ENCODE data around the gene SUGCT.

Gene SUGCT

GRCh38 chr7:40102897-40103296 lies 31.9 kb upstream of the SUGCT start:
- TF ChIP-seq REST (IDR thresholded peaks at IDR 0.05; ENCODE audit: insufficient read depth in 1 of 2, low read depth in 2 of 2, low read length in 2 of 2) (no peak), TAF1 (IDR thresholded peaks at IDR 0.05; ENCODE audit: borderline replicate concordance, insufficient read depth, low read length) (no peak), POLR2AphosphoS5 (IDR thresholded peaks at IDR 0.05; ENCODE audit: low read depth, low read length) (no peak)

DNA sequence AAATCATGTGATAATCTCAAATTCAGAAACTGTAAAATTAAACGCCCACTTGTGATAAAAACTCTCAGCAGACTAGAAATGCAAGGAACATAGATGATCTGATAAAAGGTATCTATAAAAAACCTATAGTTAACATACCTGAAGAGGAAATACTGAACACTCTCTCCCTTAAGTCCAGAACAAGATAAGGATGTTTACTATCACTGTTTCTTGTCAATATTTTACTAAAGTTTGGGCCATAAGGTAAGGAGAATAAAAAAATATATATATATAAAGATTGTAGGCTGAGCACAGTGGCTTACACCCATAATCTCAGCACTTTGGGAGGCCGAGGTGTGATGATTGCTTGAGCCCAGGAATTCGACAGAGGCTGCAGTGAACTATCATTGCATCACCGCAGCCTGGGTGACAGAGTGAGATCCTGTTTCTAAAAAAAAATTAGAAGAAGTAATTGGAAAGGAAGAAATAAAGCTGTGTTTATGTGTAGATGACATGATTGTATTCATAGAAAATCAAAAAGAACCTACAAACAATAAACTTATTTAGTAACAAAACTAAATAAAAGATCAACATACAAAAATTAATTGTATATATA lies 28.8 kb upstream of the SUGCT start:
- TF ChIP-seq POLR2AphosphoS5 (IDR thresholded peaks at IDR 0.05; ENCODE audit: low read depth, low read length) (no peak), REST (IDR thresholded peaks at IDR 0.05; ENCODE audit: insufficient read depth in 1 of 2, low read depth in 2 of 2, low read length in 2 of 2) (no peak), SIN3A (IDR thresholded peaks at IDR 0.05; ENCODE audit: borderline replicate concordance, insufficient read depth, low read length) (no peak), FOXP2 (optimal IDR thresholded peaks at IDR 0.05; ENCODE audit: borderline replicate concordance, extremely low read depth, extremely low read length, insufficient read depth) (no peak), TAF1 (IDR thresholded peaks at IDR 0.05; ENCODE audit: borderline replicate concordance, insufficient read depth, low read length) (no peak)

DNA sequence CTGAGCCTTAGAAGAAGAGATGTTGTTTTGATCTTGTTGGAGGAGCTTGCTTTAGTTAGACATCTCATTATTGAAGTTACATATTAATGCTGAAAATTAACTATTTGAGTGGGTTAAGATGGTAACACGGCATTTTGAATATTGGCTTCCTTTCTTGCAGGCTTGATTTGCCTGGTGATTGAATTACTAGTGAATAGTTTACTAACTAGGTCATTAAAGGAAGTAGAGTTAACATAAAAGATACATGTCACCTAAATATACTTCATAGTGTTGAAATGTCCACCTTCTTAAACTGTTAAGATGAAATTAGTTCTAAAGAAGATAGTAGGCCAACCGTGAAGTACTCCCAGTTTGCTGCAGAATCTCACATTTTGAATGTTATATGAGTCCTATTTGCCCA lies 18.9 kb upstream of the SUGCT start:
- TF ChIP-seq POLR2AphosphoS5 (IDR thresholded peaks at IDR 0.05; ENCODE audit: low read depth, low read length) (no peak), FOXP2 (optimal IDR thresholded peaks at IDR 0.05; ENCODE audit: borderline replicate concordance, extremely low read depth, extremely low read length, insufficient read depth) (no peak), REST (IDR thresholded peaks at IDR 0.05; ENCODE audit: insufficient read depth in 1 of 2, low read depth in 2 of 2, low read length in 2 of 2) (no peak)

GRCh38 chr7:40120020-40120419 lies 14.8 kb upstream of the SUGCT start:
- TF ChIP-seq POLR2AphosphoS5 (IDR thresholded peaks at IDR 0.05; ENCODE audit: low read depth, low read length): no peak
- TF ChIP-seq SIN3A (IDR thresholded peaks at IDR 0.05; ENCODE audit: borderline replicate concordance, insufficient read depth, low read length): no peak
- TF ChIP-seq TAF1 (IDR thresholded peaks at IDR 0.05; ENCODE audit: borderline replicate concordance, insufficient read depth, low read length): no peak
- no peak for TF ChIP-seq FOXP2 (optimal IDR thresholded peaks at IDR 0.05; ENCODE audit: borderline replicate concordance, extremely low read depth, extremely low read length, insufficient read depth)

DNA sequence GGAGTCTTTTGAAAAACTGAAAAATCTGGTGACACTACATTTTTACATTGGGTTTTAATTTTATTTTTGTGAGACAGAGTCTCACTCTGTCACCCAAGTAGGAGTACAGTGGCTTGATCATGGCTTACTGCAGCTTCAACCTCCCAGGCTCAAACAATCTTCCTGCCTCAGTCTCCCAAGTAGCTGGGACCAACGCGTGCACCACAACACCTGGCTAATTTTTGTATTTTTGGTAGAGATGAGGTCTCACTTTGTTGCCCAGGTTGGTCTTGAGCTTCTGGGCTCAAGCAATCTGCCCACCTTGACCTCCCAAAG lies 11.9 kb upstream of the SUGCT start:
- no peak for TF ChIP-seq REST (IDR thresholded peaks at IDR 0.05; ENCODE audit: insufficient read depth in 1 of 2, low read depth in 2 of 2, low read length in 2 of 2)
- TF ChIP-seq FOXP2 (optimal IDR thresholded peaks at IDR 0.05; ENCODE audit: borderline replicate concordance, extremely low read depth, extremely low read length, insufficient read depth): no peak
- TF ChIP-seq TAF1 (IDR thresholded peaks at IDR 0.05; ENCODE audit: borderline replicate concordance, insufficient read depth, low read length): no peak
- no peak for TF ChIP-seq POLR2AphosphoS5 (IDR thresholded peaks at IDR 0.05; ENCODE audit: low read depth, low read length)
- TF ChIP-seq SIN3A (IDR thresholded peaks at IDR 0.05; ENCODE audit: borderline replicate concordance, insufficient read depth, low read length): no peak
